ENCODE measurements around the gene PRIM2. TPM values are rescaled to one million over a fixed set of nuclear protein-coding genes. Genes with fewer than 3 reads are reported as not detected.
"Not testable (repeated sequence)": the region's sequence is repeated elsewhere in the genome, so short reads cannot be mapped to it uniquely, and the experiment has no call there.

Gene PRIM2, protein sequence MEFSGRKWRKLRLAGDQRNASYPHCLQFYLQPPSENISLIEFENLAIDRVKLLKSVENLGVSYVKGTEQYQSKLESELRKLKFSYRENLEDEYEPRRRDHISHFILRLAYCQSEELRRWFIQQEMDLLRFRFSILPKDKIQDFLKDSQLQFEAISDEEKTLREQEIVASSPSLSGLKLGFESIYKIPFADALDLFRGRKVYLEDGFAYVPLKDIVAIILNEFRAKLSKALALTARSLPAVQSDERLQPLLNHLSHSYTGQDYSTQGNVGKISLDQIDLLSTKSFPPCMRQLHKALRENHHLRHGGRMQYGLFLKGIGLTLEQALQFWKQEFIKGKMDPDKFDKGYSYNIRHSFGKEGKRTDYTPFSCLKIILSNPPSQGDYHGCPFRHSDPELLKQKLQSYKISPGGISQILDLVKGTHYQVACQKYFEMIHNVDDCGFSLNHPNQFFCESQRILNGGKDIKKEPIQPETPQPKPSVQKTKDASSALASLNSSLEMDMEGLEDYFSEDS
- 16.3 TPM for total RNA-seq

GRCh38 chr6:57317060-57317943, at the start of gene PRIM2:
PRIM2 (plus strand) TSS chr6:57317630; CDS start chr6:57318446, 816 bp downstream.
- DNase-seq, result peak; percentile 93

GRCh38 chr6:57268294-57268640, 49.2 kb upstream of the PRIM2 start:
- no peak for DNase-seq

GRCh38 chr6:57274113-57274824, 43.2 kb upstream of the PRIM2 start:
- DNase-seq, result not testable (repeated sequence)

GRCh38 chr6:57275384-57275783, 42.0 kb upstream of the PRIM2 start:
- DNase-seq, result no peak

- DNase-seq, result no peak
Observed at GRCh38 chr6:57276946-57277345, 40.5 kb upstream of the PRIM2 start.

- no peak for DNase-seq
Observed at GRCh38 chr6:57278570-57278969, 38.9 kb upstream of the PRIM2 start.

- DNase-seq, result no peak
Observed at GRCh38 chr6:57279013-57279412, 38.4 kb upstream of the PRIM2 start.

DNA sequence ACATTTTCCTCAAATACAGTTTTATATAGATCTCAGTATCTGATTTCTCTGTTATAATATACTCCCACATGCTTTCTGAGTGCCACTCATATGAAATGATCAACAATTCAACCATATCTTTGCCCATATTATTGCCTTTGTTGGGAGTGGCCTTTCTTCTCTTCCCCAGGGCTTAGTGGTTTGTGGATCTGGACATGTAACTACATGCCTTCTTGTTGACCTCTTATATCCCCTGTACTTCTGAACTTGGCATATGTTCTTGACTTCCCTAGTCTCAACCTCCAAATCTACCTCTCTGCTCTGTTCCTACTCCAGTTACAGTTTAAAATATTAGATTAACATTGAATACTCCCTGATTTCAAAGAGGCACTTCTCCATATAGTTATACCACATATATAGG, 34.3 kb upstream of the PRIM2 start:
- DNase-seq, result no peak

DNA sequence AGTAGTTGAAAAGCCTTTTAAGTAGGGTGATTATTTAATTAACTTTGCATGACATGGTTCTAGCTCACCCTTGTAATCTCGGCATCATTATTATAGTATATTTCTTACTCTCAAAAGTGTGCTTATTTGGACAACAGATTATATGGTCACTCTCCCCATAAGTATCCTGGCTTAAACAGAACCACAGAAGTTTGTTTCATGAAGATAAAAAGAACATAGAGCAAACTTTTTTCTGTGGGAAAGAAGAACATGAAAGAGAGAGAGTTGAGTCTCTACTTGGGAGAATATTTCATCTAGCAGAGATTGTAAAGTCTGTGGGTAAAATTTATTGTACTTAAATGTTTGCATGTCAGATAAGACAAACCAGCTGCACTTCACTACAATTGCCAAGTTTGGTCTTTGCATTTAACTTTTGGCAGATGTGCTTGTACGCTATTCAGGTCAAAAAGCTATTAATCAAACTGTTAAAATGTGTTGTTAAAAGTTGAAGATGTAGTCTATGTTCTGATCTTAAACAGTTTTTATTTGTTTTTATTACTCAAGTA, 33.4 kb upstream of the PRIM2 start:
- DNase-seq, result peak; percentile 53

- DNase-seq, result peak; percentile 54
Observed at GRCh38 chr6:57288136-57288535, 29.3 kb upstream of the PRIM2 start.

GRCh38 chr6:57293472-57293871, 24.0 kb upstream of the PRIM2 start:
- DNase-seq, result not testable (repeated sequence)

- no peak for DNase-seq
Observed at GRCh38 chr6:57294862-57295445, 22.5 kb upstream of the PRIM2 start.

- no peak for DNase-seq
Observed at GRCh38 chr6:57297505-57297904, 19.9 kb upstream of the PRIM2 start.

DNA sequence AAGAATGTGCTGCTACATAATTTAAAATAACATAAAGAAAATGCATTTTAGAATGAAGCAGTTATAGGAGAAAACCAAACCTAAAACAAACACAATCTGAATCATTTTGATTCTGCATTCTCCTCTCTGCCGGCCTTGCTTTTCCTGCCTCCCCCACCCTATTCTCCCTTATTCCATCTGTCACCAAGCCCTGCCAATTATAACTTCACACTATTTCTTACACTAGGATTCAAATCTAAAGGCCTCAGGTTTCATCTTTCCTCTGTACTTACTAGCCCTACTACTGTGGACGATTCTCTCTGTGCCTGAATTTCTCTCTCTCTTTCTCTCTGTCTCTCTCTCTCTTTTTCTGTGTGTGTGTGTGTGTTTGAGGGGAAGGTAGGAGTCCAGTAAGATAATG, 18.7 kb upstream of the PRIM2 start:
- peak; percentile 23 for DNase-seq

GRCh38 chr6:57301757-57302156, 15.7 kb upstream of the PRIM2 start:
- no peak for DNase-seq

DNA sequence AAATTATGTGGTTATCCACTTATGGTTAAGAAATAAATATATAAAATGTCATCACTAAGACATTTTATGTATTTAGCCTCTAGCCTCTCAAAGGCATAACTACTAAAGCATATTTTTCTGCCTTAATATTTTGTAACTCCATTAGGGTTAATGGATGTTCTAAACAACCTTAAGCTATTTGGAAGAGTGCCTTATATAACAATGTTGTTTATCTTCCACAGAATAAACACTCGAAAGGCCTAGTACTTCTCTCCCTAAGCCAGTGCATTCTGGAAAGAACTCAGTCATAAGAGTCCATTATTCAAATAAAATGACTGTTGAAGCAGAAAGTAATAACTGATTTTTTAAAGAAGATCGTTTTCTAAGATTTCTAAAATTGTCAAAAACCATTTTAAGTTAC, 15.0 kb upstream of the PRIM2 start:
- DNase-seq, result no peak

DNA sequence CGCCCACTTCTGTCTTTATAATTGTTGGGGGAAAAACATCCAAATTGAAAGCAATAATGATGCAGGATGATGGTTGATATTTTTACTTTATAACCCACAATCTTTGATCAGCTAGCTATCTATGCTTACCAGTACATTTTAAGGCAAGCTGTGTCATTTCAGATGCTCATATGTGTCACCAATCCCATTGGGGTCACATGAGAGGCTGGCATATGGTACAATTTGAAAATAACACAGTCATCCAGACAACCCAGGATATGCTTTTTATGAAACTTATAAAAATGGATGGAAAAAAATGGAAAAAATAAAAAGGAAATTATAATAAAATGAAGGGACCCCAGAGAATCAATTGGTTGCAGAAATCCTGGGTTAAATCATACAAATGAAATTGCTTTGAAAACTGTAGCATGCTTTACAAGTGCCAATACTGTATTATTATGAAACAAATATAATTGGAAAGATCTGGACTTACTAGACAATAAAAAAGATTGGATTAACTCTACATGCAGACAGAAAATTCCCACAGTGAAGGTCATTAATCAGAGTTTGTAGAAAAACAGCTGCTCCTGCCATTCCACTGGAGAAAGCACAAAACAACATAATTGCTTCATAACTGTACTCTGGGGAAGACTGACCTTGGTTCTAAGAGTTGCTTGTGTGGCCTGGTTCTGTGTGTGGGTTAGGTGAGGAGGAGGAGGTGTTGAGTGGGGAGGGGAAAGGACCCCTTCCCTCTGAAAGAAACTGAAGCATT, 13.3 kb upstream of the PRIM2 start:
- peak; percentile 83 for DNase-seq

DNA sequence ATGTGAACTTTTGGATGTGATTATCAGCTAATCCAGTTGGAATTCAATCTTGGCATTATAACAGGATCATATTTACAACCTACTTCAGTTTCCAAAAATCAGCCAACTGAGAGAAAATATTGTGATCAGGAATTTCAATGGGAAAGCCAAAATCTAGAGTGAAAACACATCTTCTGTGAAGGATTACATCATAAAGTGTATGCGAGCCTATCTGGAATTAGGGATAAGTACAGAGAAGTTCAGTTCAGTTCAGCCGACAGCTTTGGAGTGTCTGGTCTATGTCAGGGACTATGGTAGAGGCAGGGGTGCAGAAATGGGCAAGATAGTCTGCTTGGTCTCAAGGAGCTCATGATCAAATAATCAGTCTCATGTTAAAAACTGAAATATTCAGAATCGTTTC, 12.3 kb upstream of the PRIM2 start:
- DNase-seq, result peak; percentile 55

DNA sequence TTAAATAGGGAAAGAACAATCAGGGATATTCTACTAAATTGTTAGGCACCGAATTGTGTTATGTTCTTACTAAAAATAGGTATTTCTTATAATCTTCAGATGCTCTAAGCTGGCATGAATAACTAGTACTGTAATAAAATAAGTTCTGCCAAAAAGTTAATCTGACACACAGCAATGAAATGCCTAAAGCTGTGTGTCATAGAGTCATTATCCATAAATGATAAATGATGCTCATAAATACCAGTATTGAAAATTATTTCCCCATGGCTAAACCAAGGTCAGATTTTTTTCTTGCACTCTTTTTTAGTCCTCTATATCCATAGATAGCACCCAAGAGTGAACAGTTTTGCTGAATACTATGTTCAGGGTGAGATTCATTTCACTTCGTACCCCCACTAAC, 11.7 kb upstream of the PRIM2 start:
- DNase-seq, result no peak

GRCh38 chr6:57306273-57306672, 11.2 kb upstream of the PRIM2 start:
- no peak for DNase-seq

- no peak for DNase-seq
Observed at GRCh38 chr6:57307850-57308249, 9.6 kb upstream of the PRIM2 start.
